PFSK-1 (cell line): ENCODE results near the gene LRRC3.

ENCODE experiments used
- POLR2AphosphoS5 ChIP-seq: IDR thresholded peaks from 2 replicates; pipeline ENCODE4 v1.6.1; 2012; ENCODE audit warnings: low read depth, mild to moderate bottlenecking, control low read depth, low read length, moderate library complexity
- REST ChIP-seq, 2 experiments: IDR thresholded peaks; 2 replicates each; pipeline versions ENCODE4 v1.6.1 to v1.8.0; 2011 to 2012; ENCODE audit warnings: low read depth in 2 of 2, low read length in 2 of 2, control low read depth in 1 of 2, inconsistent platforms in 1 of 2, mild to moderate bottlenecking in 1 of 2, moderate library complexity in 1 of 2; ENCODE audit not compliant: insufficient read depth in 1 of 2
- SIN3A ChIP-seq: IDR thresholded peaks from 2 replicates; pipeline ENCODE4 v1.6.1; 2012; ENCODE audit warnings: mild to moderate bottlenecking, low read length, moderate library complexity, borderline replicate concordance; ENCODE audit not compliant: insufficient read depth
- TAF1 ChIP-seq: IDR thresholded peaks from 2 replicates; pipeline ENCODE4 v1.6.1; 2012; ENCODE audit warnings: low read length, control low read depth, borderline replicate concordance; ENCODE audit not compliant: insufficient read depth

GRCh38 chr21:44419679-44420078 lies 35.6 kb upstream of the LRRC3 start:
- TF ChIP-seq POLR2AphosphoS5 (no peak), REST (IDR thresholded peaks at IDR 0.05; ENCODE audit: insufficient read depth in 1 of 2, low read depth in 2 of 2, low read length in 2 of 2) (no peak), TAF1 (no peak), SIN3A (no peak)
